NCI-H1694 treated with DMSO at 0.1 percent for 48 hours (cell line): ENCODE data around the gene LRRC17.

Source experiments
- DNase-seq: peaks from one replicate; lab custom pipeline; 2025; lab: John Stamatoyannopoulos, UW

LRRC17 gene

GRCh38 chr7:102912742-102913141 lies at the start of gene LRRC17:
Gene LRRC17 (plus strand): TSS chr7:102913000. CDS start chr7:102933914, 20,914 bp downstream.
- DNase-seq, result peak; percentile 91

- DNase-seq, result no peak
These were observed 47.8 kb upstream of the LRRC17 start for GRCh38 chr7:102864958-102865357.

- DNase-seq, result no peak
These were observed 46.1 kb upstream of the LRRC17 start for GRCh38 chr7:102866535-102867215.

GRCh38 chr7:102869195-102869594 lies 43.6 kb upstream of the LRRC17 start:
- DNase-seq, result no peak

GRCh38 chr7:102872460-102872859 lies 40.3 kb upstream of the LRRC17 start:
- no peak for DNase-seq

GRCh38 chr7:102873470-102874165 lies 39.2 kb upstream of the LRRC17 start:
- DNase-seq, result no peak

- DNase-seq, result no peak
These were observed 38.5 kb upstream of the LRRC17 start for GRCh38 chr7:102874166-102874829.

- no peak for DNase-seq
These were observed 37.8 kb upstream of the LRRC17 start for GRCh38 chr7:102874966-102875365.

- no peak for DNase-seq
These were observed 37.0 kb upstream of the LRRC17 start for GRCh38 chr7:102875700-102876295.

- DNase-seq, result no peak
These were observed 29.5 kb upstream of the LRRC17 start for GRCh38 chr7:102883098-102883860.

GRCh38 chr7:102888561-102889233 lies 24.1 kb upstream of the LRRC17 start:
- no peak for DNase-seq

- no peak for DNase-seq
These were observed 22.9 kb upstream of the LRRC17 start for GRCh38 chr7:102889851-102890250.

GRCh38 chr7:102890292-102890970 lies 22.4 kb upstream of the LRRC17 start:
- DNase-seq, result no peak

GRCh38 chr7:102890971-102891692 lies 21.7 kb upstream of the LRRC17 start:
- no peak for DNase-seq

GRCh38 chr7:102891693-102892261 lies 21.0 kb upstream of the LRRC17 start:
- DNase-seq, result peak; percentile 38

GRCh38 chr7:102892631-102893278 lies 20.0 kb upstream of the LRRC17 start:
- DNase-seq, result no peak

- DNase-seq, result no peak
These were observed 17.2 kb upstream of the LRRC17 start for GRCh38 chr7:102895602-102896001.

- no peak for DNase-seq
These were observed 16.2 kb upstream of the LRRC17 start for GRCh38 chr7:102896585-102896984.

- DNase-seq, result no peak
These were observed 15.6 kb upstream of the LRRC17 start for GRCh38 chr7:102897211-102897631.
